Measurements from ENCODE around the gene CREG2.
A peak's percentile ranks its signal among the peaks of the same experiment; 100 is the strongest.
"Not testable (repeated sequence)": the region's sequence is repeated elsewhere in the genome, so short reads cannot be mapped to it uniquely, and the experiment has no call there.

CREG2 gene

DNA sequence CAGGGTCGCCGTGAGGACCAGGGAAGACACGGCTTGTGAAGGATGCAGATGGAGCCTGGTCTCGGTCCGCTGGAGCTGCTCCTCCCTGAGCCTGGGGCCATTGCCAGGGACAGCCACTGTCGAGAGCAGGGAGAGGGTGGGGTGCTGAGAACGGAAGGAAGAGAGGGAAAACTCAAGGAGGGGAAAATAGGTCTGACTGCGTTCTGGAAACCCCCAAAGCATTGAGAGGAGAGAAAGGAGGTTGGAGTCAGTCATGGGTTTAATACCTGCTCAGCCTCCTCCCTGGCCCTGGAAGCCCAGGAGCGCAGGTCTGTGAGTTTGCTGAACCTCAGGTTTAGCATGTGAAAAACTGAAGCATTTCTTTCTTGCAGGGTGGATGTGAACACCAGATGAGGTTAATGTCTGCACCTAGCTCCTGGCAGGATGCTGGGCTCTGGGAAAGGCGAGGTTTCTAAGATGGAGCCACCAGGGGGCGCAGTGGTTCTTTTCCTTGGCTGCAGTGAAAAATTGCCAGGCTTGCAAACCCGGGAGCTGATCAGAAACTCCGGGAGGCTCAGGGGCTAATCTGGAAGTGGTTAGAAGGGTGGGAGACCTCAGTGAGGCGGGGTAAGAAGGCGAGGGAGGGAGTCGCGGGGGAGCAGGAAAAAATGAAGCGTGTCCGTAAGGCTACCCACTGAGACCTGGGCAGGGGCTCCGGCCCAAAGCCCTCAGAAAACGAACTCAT is 45.2 kb downstream of the CREG2 start:
- DNase-seq, result peak; percentile 9

DNA sequence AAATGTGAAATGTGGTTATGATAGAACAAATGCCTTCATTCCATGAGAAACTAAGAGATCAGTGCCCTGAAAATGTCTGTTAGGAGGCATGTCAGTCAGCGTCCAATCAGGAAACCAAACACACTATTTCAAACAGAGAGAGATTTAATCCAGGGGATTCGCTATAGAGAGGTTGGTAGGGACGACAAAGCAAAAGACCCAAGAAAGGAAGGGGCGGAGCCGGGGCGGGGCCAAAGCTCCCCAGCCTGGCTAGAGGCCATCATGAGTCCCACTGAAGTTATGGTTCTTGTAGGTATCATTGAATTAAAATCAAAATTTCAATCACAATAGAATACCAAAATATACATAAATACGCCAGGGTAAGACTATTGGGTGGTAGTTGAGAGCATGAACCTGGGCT is 45.9 kb downstream of the CREG2 start:
- DNase-seq, result no peak

DNA sequence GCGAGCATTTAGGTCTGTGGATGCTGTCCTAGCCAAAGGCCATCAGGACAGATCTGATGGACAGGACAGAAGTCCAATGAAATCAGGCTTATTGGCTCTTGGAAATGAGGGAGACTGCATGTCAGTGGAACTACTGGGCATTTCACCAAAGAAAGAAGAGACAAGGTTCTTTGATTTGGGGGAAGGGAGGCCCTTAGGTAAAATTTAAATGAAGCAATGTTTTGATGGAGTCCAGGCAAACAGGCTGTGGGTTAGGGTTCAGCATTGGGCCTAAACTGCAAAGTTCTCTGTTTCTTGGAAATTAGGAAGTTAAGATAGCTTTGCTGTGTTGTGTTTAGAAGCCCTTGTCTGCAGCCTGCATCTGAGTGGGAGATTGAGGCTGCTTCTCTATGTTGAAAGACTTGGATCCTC is 47.2 kb downstream of the CREG2 start:
- DNase-seq, result no peak

DNA sequence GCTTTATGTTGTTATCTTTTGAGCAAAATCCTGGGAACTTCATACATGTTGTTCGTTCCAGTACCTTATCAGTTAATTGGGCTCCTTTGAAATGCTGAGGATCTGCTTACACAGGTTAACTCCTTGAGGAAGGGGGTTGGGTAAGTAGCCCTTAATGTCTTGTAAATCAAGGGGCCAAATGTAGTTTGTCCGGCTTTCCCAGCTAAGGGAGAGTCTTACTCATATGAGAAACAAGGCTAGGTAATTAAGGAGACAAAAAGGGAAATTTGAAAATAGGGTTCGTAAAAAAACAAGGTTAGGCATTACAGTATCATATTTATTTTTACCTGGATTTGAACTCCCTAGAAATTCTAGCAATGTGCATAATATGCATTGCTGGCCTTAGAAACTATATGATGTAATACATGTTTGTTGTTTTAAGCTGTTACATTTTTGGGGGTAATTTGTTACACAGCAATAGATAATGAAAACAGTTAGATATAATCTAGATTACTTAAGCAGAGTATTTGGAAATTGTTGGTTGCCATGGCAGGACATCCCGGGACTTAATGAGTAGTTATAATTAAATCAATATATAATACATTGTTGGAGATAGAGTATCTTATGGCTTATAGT is 47.9 kb downstream of the CREG2 start:
- DNase-seq, result no peak

DNA sequence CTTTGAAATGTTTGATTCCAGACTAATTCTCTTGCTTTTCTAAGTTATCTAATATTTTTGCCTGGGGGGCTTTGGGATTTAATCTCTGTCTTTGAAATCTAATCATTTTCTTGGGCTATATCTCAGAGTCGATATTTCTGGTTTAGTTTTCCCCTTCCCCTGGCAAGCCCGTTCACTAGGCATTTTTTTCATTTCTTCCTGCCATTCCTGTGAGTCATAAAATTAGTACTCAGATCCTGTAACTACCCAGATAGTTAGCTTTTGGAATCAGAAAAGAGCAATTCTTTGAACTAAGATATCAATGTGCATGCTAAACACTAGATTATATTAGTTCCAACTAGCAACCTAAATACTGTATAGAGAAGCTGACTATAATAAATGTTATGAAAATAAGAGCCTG is 49.4 kb downstream of the CREG2 start:
- DNase-seq, result no peak

DNA sequence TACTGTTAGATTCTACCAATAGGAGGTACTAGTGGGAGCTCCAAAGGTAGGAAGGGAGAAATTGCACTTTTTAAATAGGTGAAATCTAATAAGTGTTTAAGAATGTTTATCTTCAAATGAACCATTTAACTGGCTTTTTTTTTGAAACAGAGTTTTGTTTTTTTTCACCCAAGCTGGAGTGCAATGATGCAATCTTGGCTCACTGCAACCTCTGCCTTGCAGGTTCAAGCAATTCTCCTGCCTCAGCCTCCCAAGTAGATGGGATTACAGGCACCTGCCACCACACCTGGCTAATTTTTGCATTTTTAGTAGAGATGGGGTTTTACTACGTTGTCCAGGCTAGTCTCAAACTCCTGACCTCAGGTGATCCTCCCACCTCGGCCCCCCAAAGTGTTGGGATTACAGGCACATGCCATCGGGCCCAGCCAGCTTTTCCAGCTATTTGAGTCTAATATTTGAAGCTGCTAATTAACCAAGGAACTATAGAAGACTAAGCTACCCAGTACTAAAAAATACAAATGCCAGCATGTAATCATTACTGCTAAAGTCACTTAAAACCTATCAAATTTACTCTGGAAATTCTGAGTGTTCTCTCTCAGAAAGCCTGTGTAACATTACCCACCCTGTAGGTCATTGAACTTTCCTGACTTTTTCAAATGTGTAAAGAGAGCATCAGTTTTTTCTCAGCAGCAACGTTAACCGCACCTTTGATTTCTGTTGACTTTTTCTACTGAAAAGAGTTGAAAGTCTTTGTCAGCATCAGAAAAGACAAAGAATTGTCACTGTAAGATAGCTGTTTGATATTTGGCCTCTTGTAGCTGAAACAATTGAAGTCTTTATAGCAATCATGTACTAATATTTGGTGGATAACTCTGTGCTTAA is 54.2 kb downstream of the CREG2 start:
- no peak for DNase-seq

DNA sequence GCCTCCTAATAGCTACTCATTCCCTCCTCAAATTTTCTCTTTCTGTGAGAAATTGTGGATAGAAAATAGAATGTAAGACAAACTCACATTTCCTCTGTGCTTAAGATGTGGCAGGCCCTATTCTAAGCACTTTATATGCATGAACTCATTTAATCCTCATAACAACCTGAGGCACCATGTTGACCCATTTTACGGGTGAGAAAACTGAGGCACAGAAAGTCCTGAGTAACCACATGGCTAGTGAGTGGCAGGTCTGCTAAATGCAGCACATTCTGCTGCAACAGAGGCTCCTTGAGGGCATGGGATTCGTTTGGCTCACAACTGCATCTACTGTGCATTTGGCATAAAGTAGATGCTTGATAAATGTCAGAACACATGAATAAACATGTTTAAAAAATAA is 56.1 kb downstream of the CREG2 start:
- no peak for DNase-seq

DNA sequence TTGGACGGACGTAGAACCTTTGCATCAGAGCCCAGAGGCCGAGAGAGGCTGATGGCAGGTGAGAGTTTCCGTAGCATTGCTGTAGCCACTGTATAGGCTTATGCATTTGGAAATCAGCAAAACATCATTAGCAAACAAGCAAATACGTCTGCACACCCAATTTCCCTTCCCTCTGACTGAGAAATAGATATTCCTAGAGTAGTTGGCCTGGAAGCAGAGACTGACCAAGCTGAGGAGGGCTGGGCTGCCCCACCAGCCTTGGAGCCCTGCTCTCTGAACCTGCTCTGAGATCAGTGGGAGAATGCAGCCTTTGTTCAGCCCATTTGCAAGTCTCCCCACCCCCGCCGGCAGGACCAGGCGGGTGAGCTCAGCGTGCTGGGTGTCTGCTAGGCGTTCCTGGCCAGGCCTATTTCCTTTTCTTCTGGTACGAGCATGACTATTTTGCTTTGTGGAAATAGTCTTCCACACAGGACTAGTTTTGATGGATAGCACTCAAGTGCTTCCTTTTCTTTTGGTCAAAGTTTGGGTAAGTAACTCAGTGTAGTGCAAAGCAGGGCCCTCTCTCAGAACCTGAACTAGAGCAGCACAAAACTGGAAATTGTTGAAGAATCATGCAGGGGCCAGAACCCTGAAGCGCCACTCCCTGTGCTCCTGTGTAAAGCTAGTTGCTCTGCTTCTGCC is 56.9 kb downstream of the CREG2 start:
- DNase-seq, result no peak

DNA sequence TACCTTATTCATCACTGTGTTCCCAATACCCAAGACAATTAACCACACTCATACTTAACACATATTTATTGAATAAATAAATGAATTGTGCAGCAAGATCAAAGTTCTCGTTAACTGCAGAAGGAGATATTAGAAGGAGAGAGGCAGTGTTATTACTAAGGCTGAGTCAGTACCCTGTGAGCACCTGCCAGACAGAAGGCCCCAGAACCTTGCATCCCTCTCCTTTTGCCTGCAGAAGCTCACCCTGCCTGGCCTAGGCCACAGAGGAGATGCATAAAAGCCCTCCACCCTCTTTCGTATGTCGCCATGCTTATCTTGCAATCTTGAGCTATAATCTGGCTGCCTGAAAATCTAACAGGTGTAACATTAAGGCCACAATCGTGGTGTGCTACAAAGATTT is 58.3 kb downstream of the CREG2 start:
- no peak for DNase-seq

DNA sequence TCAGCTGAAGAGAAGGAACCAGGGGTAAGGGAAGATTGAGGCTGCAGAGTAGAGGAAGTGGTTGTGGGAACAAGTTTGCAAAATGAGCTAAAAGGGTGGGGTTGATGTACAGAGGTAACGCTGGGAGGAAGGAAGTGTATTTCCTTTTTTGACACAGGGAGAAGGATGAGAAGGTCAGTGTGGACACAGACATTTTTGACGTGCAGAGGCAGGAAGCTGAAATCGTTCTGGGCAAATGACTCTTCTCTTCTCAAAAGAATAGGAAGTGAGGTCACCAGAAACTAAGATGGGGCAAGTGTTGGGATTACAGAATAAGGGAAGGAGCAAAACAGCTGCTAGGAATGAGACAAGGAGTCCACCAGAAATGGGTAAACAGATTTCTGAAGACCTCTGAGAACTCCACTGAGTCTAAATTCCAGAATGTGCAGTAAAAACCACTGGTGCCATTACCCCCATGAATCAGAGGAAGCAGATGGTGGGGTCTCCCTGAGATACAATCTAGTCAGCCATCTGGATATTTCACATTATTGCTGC is 58.8 kb downstream of the CREG2 start:
- no peak for DNase-seq

DNA sequence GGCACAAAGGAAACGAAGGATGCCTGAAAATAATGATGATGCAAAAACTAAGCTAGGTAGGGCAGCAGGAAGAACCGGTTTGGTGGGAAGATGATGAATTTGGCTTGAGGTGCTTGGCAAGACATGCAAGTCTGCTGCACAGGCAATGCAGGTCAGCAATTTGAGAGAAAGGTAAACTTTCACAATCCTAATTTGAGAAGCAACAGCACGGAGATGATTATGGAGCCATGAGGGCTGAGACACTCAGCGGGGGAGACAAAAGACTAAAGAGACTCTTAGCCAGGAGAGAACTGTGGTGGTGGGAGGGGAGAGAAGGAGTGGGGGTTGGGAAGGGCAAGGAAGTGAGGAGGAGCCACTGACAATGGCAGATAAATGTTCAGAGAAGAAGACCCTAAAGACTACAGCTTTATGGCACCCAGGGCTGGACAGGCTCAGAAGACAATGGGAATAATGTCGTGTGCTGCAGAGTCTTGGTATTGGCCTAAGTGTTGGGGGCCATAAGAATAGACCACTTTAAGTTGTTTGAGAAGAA is 59.4 kb downstream of the CREG2 start:
- DNase-seq, result peak; percentile 85

DNA sequence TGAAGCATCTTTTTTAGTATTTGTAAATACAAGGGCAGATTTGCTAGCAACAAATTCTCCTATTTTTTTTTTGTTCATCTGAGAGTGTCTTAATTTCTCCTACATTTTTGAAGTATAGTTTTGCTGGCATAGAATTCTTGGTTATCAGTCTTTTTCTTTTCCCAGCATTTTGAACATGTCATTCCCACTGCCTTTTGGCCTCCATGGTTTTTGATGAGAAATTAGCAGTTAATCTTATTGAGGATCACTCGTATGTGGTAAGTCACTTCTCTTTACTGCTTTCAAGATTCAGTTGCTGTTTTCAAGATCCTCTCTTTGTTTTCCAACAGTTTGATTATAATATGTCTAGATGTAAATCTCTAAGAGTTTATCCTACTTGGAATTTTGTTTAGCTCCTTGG is 61.9 kb downstream of the CREG2 start:
- no peak for DNase-seq

DNA sequence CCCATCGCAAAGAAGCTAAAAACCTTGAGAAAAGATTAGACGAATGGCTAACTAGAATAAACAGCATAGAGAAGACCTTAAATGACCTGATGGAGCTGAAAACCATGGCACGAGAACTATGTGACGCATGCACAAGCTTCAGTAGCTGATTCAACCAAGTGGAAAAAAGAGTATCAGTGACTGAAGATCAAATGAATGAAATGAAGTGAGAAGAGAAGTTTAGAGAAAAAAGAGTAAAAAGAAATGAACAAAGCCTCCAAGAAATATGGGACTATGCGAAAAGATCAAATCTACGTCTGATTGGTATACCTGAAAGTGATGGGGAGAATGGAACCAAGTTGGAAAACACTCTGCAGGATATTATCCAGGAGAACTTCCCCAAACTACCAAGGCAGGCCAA is 70.7 kb downstream of the CREG2 start:
- DNase-seq, result not testable (repeated sequence)

DNA sequence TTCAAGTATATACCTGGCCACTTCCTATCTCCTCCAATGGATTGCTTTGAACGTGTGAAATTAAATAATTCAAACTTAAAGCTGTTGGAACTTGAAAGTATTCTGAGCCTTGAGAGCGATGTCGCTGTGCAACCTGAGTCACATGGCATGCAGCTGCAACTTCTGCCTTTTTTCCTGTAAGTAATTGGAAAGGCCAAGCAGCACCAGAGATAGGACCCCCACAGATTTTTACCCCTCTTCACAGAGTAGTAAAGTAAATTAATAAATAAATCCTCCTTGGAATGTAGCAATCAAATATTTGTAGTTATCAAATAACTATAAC is 75.6 kb downstream of the CREG2 start:
- no peak for DNase-seq

DNA sequence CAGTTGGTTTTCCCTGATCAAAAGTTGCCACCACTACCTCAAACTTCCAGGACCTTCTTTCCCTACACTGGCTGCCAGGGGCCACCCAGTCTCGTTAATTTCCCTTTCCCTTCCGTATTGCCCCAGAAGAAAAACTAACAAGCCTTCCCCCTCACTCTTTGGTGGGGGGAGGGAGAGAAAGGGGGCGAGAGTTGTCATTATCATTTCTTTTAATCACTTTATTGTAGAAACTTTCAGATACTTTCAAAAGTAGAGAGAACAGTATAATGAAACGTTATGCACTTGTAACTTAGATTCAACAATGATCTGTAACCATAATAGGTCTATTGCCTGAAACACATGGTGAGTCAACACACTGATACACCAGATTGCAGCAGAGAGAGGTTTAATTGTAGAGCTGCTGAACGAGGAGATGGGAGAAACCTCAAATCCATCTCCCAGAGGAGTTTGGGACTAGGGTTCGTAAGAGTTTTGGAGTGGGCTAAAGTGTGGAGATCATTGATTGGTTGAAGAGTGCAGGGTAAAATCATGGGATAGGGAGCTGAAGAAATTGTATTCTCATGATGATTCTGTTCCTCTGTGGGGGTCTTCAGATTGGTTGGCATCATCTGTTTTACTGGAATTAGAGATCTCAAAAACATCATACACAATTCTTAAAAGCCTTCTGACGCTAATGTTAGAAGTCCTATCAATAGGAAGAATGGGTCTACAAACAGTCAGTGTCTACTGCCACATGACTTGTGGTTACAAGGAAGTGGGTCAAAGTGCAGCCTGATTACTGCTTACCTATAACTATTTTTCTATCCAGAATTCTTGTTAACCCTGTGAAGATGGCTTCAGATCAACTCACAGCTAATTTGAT is 76.2 kb downstream of the CREG2 start:
- DNase-seq, result no peak

DNA sequence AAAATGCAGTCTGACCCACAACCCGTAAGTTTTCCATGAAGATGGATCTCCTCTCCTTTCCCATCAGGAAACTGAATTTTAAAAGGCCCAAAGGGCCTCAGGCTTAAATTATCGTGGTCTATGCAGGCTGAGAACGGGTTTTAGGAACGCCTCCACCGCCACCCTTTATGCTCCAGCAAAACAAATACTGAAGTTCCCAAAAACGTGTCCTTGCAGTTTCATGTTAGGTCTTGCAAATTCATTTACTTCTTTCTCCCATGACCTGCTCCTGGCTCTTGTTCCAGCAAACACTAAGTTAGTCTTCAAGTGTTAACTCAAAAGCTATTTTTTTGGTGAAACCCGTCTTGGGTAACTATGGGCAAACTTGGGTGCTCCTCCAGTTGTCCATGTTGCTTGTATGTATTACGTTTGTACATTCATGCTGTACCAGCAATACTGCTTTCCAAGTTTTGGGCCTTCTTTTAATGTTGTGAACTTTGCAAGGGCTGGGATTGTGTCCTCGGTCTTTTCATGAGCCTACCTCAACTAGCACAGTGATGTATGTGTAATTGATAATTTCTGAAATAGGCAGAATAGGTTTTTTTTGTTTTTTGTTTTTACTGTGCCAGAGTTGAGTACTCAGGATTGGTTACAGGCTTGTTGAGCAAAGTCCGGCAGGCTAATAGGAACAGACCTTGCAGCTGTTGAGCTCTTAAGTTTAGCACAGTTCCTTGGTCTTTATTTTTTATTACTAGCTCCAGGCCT is 77.0 kb downstream of the CREG2 start:
- no peak for DNase-seq

DNA sequence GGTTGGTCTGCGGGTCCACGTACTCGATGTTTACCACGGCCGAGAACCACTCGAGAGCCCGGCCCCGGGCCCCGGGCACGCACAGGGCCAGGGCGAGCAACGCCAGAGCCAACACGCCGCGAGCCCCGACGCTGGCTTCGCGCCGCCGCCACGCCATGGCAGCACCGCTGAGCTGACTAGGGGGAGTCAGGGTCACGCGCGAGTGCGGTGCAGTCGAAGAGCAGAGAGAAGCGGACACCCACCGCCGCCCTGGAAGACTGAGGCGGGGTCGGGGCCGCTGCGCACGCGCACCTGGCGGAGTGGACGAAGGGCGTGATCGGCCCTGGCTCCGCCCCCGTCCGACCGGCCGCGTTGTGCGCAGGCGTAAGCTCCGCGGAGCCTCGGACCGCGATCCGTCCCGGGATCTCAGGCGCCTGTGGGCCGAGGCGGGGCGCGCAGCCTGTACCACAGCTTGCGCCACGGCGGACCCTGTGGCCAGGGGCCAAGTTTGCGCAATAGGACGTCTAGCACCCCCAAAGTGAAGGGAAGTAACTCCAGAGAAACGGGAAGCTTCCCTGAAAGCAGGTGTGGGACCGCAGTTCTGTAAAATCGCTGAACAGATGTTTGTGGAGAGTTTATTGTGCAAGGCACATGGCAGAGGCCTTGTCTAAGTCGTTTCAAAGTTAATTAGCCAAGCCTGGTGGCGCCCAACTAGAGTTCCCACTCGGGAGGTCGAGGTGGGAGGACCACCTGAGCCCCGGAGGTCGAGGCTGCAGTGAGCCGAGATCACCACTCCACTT is 78.7 kb downstream of the CREG2 start, which contains the start of gene RNF149:
TSS of gene RNF149 (minus strand) at position 270 of the 779 bp plus-strand sequence. CDS start at position 157, 113 bp downstream.
- peak; percentile 43 for DNase-seq

DNA sequence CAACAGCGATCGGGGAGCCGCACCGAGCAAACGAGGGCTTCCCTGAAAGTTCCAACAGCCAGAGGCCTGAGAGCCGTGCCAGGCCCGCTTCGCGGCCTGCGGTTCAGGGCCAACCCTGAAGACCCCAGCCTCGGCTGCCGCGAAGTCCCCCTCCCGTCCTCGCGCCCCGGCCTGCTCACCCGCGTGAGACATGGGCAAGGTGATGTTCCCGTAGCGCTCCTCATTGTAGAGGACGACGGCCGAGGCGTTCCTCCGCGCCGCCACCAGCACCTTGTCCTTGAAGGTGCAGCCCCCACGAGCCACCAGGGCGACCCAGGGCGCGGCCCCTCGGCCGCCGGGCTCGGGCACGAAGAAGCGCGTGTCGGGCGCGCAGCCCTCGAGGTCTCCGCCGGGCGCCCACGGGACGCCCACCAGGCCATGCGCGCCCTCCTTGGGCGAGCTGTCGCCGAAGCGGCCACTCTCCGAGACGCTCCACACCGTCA is 79.3 kb downstream of the CREG2 start:
- DNase-seq, result no peak

DNA sequence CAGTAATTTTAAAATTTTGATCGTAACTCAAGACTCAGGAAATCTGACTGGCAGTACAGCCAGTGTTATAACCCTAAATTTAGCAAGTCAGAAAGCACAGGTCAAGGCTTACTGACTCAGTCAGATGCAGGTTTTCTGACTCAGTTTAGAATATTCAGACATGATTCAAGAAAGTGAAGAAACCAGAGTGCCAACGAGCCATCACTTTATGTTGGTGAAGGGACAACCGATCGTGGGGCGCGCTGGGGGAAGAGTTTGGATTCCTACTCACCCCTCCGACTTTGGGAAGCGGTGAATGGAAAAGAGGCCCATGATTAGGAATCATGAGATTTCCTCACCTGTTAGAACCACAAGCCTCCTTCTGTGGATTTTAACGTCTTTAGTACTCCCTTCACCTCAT is 79.8 kb downstream of the CREG2 start:
- DNase-seq, result no peak

DNA sequence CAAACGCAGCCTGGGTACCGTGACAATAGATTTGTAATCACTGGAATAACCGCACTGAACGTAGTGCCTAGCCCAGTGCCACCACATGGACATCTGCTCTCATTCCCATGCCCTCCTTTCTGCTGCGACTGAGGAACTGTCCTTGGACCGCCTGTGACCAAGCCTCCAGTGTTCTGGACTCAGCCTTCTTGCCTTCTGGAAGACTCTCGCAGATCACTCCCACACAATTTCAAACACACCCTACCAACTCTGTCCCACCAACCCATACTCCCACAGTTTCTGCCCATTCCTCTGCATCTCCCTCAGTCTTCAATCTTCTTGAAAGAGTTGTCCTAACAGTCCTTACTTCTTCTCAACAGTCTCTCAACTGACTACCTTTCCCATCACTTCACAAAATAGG is 80.9 kb downstream of the CREG2 start:
- no peak for DNase-seq
